Fibroblast of the aortic adventitia (primary cell): ENCODE data around the gene SNCB. TPM values are rescaled to one million over a fixed set of nuclear protein-coding genes. Genes with fewer than 3 reads are reported as not detected.
"Not testable (repeated sequence)": the region's sequence is repeated elsewhere in the genome, so short reads cannot be mapped to it uniquely, and the experiment has no call there.

ENCODE experiments used
- DNase-seq: peaks from one replicate; pipeline ENCODE4 v3.0.0-alpha.2; 2010; ENCODE audit warnings: low read depth
- H3K4me3 ChIP-seq: 2 replicates; pipeline ENCODE4 v1.5.1; 2011; ENCODE audit warnings: low read depth, mild to moderate bottlenecking, control low read depth, low read length, moderate library complexity
- total RNA-seq: library from RNA; depleted of rRNA; stranded (reverse); fragments of >200 nt; gene quantifications from 2 replicates; pipeline ENCODE4 v1.2.3, GENCODE V29; 2012; ENCODE audit warnings: low replicate concordance
- TF ChIP-seq, protein P1 (sequence below): IDR thresholded peaks from 2 replicates; pipeline ENCODE4 v1.5.1; 2011; ENCODE audit warnings: mild to moderate bottlenecking, low read length, control low read depth, inconsistent platforms; ENCODE audit not compliant: insufficient read depth

SNCB gene
- total RNA-seq, 1 donor, result not detected

DNA sequence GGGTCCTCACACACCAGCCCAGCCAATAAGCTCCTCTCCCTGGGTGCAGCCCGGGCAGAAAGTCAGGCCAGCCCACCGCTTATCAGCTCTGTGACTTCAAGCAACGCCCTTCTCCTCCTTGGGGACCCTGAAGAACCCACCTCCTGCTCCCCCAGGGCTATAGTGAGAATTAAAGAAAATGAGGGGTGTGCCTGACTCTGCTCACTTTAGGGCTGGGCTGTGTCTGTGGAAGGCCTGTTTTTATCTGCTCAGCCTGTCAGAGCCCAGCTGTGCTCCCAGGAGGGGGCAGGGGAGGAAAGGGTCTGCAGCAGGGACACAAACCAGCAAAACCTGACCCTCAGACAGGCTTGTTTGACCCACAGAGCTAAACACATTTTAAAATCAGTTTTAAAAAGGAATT, 24.3 kb downstream of the SNCB start:
- no peak for DNase-seq
- TF ChIP-seq, protein P1, sequence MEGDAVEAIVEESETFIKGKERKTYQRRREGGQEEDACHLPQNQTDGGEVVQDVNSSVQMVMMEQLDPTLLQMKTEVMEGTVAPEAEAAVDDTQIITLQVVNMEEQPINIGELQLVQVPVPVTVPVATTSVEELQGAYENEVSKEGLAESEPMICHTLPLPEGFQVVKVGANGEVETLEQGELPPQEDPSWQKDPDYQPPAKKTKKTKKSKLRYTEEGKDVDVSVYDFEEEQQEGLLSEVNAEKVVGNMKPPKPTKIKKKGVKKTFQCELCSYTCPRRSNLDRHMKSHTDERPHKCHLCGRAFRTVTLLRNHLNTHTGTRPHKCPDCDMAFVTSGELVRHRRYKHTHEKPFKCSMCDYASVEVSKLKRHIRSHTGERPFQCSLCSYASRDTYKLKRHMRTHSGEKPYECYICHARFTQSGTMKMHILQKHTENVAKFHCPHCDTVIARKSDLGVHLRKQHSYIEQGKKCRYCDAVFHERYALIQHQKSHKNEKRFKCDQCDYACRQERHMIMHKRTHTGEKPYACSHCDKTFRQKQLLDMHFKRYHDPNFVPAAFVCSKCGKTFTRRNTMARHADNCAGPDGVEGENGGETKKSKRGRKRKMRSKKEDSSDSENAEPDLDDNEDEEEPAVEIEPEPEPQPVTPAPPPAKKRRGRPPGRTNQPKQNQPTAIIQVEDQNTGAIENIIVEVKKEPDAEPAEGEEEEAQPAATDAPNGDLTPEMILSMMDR, result no peak
- no peak overlapping the region for H3K4me3 ChIP-seq

DNA sequence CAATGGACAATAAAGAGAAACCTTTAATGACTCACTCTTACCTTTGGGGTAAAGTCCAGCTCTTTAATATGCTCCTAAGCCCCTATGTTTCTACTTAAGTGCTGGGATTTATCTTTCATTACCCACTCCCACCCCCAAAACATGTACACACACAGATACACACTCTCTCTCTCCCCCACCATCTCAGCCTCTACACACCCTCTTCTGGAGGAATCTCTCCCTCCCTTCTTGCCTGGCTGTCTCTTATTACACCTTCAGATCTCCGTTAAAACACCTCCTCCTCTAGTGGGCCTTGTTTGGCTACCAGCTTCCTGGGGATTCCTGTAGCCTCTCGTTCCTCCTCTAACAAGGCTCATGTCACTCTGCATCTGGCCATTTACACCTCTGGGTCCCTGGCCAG, 27.2 kb downstream of the SNCB start:
- TF ChIP-seq, protein P1, result no peak
- DNase-seq, result no peak
- no peak overlapping the region for H3K4me3 ChIP-seq

- TF ChIP-seq, protein P1, result no peak
- H3K4me3 ChIP-seq, result no peak overlapping the region
- DNase-seq, result no peak
Measured at GRCh38 chr5:176601901-176602482, 28.3 kb downstream of the SNCB start.

- H3K4me3 ChIP-seq, DNase-seq: not testable (repeated sequence)
Measured at GRCh38 chr5:176599749-176600430, 30.4 kb downstream of the SNCB start.

DNA sequence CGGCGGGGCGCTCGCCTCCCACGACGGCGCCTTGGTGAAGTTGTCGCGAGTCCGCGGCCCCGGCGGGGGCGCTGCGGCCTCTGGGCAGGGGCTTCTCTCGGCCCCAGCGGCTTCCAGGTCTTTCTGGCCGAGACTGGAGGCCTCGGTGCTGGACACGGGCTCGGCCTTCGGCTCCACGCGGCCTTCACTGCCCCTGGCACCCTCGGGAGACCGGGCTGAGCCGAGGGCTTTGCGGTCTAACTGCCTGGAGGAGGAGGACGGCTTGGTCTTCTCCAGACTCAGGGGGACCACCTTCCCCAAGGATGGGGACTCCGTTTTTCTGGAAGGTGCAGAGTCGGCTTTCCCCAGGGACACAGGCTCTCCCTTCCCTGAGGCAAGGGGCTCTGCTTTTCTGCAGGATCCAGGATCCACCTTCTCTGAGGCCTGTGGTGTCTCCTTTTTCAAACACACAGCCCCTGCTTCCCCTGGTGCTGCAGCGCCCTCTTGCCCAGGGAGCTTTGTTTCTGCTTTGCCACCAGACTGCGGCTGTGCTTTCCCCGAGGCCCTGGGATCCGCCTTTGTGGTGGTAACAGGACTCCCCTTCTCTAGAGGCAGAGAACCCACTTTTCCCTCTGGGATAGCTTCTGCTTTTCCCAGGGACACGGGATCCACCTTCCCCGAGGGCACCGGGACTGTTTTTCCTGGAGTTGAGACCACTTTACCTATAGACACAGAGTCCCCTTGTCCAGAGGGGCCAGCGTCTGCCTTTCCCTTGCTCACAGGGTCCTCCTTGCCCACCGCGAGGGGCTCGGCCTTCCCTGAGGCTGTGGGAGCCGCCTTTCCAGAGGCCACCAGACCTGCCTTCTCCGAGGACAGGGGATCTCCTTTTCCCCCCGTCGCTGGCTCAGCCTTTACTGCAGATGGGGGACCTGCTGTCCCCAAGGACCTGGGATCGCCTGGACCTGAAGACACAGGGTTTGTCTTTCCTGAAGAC, 32.6 kb downstream of the SNCB start:
- no peak overlapping the region for H3K4me3 ChIP-seq
- TF ChIP-seq, protein P1, result no peak
- no peak for DNase-seq

DNA sequence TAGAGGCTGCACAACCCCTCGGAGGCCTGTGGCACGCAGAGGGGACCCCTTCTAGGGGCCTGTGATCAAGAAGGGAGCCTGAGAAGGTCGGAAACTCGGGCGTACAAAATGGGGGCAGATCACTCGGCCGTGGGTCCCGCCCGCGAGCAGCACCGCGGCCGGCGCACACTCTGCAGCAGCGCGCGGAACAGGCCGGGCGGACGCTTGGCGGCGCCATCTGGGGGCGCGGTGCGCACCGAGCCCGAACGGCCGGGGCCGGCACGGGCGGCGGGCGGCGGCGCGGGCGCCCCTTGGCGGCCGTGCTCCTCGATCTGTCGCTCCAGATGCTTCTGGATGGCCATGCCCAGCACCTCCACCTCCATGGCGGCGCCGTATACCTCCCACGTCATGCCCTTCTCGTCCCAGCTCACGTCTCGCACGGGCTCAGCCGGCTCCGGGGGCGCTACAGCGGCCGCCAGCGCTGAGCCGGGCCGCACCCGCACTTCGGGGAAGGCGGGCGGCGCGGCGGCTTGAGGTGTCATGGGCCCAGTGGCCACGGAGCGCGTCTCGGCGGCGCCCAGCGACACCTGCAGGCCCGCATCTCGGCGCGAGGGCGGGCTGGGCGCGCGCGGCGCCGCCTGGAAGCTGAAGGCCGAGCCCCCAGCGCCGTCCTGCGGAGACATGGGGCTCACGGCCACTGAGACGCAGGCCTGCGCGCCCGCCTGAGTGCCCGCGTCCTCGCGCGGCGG, 33.5 kb downstream of the SNCB start:
- peak overlapping the region; percentile 33 for H3K4me3 ChIP-seq
- TF ChIP-seq, protein P1, result no peak
- no peak for DNase-seq
